GM13976 (cell line): ENCODE measurements around the gene AP1S1.

ENCODE experiments used
- DNase-seq: peaks from one replicate; pipeline ENCODE4 v3.0.0; 2012; ENCODE audit warnings: low spot score
- in situ Hi-C: fragments of 300-500 bp; cut with MboI; formaldehyde crosslinking; loops from one replicate; pipeline ENCODE4 v1.12.0; 2022; ENCODE audit warnings: low sequenced_read_pairs, mixed read lengths, inconsistent platforms; ENCODE audit not compliant: unreplicated experiment
- TF ChIP-seq, protein P1 (sequence below): IDR thresholded peaks from 2 replicates; pipeline ENCODE4 v1.5.1; 2012; ENCODE audit warnings: borderline replicate concordance, mild to moderate bottlenecking; ENCODE audit not compliant: insufficient read depth; ENCODE audit errors: extremely low read depth, missing control alignments, control extremely low read depth

AP1S1 gene

DNA sequence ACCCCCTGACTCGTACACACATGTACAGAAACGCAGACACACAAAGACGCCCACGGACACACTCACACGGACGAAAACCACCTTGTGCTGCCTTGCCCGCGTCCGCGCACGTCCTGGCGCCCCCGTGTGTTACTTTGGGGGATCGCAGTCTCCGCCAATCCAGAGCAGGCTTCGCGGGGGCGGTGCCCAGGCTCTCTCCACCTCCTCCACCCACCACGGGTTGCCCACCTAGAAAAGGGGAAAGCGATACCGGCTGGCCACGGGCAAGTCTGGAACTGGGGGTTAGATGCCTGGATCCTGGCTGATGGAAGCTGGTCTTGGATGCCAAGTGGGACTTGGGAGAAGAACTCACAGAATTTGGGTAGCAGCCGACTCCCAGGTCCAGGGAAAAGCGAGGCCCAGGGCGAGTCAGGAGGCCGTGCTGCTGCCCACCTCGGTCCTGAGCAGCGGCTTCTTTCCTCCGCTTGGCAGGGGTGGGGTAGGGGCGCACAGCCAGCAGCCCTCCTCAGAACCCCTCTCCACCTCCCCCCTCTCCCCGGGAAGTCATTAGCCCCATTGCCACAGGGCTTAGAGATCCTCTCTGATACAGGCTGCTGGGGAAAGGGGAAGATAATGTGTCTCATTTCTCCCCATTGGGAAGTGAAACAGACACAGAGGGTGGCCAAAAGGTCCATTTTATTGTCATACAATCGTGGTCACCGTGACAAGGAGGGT, 15.7 kb downstream of the AP1S1 start:
- in situ Hi-C loops = no loop called here
- TF ChIP-seq, protein P1, sequence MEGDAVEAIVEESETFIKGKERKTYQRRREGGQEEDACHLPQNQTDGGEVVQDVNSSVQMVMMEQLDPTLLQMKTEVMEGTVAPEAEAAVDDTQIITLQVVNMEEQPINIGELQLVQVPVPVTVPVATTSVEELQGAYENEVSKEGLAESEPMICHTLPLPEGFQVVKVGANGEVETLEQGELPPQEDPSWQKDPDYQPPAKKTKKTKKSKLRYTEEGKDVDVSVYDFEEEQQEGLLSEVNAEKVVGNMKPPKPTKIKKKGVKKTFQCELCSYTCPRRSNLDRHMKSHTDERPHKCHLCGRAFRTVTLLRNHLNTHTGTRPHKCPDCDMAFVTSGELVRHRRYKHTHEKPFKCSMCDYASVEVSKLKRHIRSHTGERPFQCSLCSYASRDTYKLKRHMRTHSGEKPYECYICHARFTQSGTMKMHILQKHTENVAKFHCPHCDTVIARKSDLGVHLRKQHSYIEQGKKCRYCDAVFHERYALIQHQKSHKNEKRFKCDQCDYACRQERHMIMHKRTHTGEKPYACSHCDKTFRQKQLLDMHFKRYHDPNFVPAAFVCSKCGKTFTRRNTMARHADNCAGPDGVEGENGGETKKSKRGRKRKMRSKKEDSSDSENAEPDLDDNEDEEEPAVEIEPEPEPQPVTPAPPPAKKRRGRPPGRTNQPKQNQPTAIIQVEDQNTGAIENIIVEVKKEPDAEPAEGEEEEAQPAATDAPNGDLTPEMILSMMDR = peak; percentile 92
- DNase-seq = peak; percentile 80

DNA sequence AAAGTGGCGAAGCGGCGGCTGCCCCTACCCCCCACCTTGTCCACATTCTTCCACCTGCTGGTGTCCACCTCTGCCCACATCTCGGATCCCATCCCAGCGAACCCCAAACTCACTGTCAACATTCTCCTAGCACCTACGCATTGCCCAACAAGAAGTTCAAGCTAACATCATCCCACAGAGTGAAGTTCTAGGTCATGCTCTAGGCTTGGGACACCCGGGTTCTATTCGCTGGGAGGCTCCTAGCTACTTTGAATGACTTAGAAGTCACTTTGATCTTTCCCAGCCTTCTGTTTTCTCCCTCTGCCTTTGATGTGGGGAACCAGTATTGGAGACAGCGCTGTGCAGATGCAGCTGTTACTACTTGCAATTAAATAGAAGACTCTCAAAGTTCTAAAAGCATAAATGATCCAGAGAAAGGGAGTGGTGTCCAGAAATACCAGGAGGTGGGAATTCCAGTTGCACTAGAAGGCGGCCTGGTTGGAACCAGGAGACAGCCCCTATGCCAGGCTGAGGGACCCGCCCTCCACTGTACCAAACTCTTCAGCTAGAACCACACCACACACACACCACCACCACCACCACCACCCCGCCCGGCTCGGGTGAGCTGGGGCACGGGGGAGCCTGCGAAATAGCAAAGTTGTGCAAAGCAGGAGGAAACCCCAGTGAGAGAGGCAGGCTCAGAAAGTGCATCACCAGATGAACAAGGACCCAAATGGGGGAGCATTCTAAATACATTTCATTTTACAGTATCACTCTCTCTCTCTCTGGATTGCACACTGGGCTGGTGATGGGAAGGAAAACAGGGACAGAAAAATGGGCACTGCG, 16.6 kb downstream of the AP1S1 start:
- TF ChIP-seq, protein P1 = no peak
- no peak for DNase-seq
- in situ Hi-C loops = no loop called here

DNA sequence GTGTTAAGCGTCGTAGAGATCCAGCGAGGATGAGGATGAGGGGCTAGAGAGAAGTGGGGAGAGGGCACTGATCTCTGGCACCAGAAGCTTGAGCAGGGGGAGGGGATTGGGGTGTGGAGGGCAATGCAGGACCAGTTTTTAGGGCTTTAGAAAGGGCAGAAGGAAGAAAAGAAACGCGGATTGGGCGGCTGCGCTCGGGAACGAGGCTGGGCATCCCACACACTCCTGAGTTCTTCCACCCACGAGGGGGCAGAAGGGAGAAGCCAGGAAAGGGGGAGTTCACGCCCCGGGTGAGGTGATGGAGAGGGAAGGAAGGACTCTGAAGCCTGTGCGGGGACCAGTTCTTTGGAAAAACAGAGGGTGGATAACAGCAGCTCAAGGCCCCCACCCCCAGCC, 17.2 kb downstream of the AP1S1 start:
- no peak for DNase-seq
- TF ChIP-seq, protein P1 = no peak
- in situ Hi-C loops = no loop called here

DNA sequence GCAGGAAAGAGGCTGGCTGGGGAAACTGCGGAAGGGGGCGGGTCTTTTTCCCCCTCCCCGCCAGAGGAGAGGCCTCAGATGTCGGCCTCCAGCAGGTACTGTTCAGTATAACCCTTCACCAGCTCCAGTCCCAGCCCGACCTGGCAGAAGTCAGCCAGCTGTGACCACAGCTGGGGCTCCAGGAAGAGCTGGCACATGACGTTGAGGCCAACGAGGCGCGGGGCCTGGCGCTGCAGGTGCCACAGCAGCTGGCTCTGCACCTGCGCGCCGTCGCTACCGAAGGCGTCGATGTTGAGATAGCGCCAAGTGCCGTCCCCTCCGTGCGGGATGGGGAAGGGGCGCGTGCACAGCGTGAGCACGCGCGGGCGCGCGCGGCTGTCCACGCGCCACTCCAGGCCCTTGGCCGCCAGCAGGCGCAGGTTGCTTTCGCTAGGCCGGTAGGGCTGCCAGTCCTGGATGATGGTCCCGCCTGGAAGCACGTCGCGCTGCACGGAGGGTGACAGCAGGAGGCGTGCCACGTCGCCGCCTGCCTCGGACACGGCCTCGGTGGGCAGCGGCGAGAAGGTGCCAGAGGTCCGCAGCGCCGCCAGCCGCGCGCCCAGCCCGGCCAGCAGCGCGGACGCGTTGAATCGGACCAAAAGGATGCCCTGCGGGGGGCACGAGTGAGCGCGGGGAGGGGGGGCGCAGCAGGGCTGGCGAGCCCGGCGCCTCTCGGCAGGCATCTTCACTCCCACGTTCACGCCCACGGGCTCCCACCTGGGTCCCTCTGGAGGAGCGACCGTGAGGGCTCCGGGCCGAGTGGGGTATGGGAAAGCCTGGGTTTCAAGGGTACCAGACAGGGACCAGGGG, 18.0 kb downstream of the AP1S1 start:
- TF ChIP-seq, protein P1 = no peak
- in situ Hi-C loops = no loop called here
- DNase-seq = no peak

DNA sequence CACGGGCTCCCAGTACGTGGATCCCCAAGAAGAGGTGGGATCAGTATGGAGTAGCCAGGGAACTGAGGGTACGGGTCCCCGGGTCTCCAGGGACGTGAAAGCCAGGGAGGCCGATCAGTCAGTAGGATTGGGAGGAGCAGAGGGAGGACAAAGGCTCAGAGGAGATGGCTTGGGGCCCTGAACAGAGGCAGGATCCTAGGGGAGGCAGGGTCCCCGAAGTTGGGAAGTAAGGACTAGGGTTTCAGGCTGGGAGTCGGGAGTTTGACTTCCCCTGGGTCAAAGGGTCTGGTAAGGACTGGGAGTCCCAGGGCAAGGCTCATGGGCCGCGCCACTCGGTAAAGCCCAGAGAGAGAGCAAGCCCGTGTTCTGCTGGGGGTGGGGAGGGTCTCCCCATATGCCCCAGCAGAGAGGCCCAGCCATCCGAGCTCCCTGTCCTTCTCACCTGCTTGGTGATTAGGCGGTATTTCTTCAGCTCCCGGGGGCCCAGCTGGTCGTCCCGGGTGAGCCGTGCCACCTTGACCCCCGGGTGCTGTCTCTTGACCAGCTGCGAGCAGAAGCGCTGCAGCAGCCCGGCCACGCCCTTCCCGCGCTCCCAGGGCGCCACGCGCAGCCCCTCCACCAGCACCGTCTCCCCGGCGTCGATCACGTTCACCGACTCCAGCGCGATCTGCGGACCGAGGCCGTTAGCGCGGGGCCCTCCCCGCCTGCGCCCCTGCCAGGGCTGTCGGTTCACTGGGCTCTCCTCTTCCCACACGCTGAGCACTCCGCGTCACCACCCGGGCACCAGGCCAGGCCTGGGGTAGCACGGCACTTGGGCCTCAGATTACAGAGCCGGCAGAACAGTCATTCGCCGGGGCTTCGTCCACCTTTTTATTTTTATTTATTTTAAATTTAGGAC, 18.8 kb downstream of the AP1S1 start:
- in situ Hi-C loops = no loop called here
- TF ChIP-seq, protein P1 = no peak
- no peak for DNase-seq
